Liver (tissue), 3 donors: ENCODE results near the gene ABHD12.

Source experiments
- ATF3 ChIP-seq: IDR thresholded peaks from 2 replicates; pipeline ENCODE4 v1.6.1; 2016; ENCODE audit warnings: antibody characterized with exemption
- CTCF ChIP-seq: fragments of 150-350 bp; IDR thresholded peaks from 2 replicates; pipeline ENCODE4 v1.5.1; 2017; ENCODE audit warnings: improper control_type of control experiment, low read depth, low read length; ENCODE audit not compliant: missing input control
- EGR1 ChIP-seq, 2 donors: IDR thresholded peaks; 2 replicates each; pipeline ENCODE4 v1.6.1; 2016 to 2018; ENCODE audit warnings: antibody characterized with exemption in 2 of 2, low read depth in 2 of 2
- FOXA1 ChIP-seq: IDR thresholded peaks from 2 replicates; pipeline ENCODE4 v1.6.1; 2016; ENCODE audit warnings: antibody characterized with exemption
- HNF4A ChIP-seq, 2 donors: conservative IDR thresholded peaks; 2 replicates each; pipeline ENCODE4 v1.6.1; 2016; ENCODE audit warnings: antibody characterized with exemption in 2 of 2, mild to moderate bottlenecking in 2 of 2
- HNF4G ChIP-seq: IDR thresholded peaks from 2 replicates; pipeline ENCODE4 v1.6.1; 2016; ENCODE audit warnings: antibody characterized with exemption
- JUND ChIP-seq, 2 donors: IDR thresholded peaks; 2 replicates each; pipeline ENCODE4 v1.6.1; 2016; ENCODE audit warnings: antibody characterized with exemption in 2 of 2
- MAX ChIP-seq: IDR thresholded peaks from 2 replicates; pipeline ENCODE4 v1.6.1; 2016; ENCODE audit warnings: antibody characterized with exemption
- REST ChIP-seq: IDR thresholded peaks from 2 replicates; pipeline ENCODE4 v1.6.1; 2016; ENCODE audit warnings: antibody characterized with exemption, mild to moderate bottlenecking
- TAF1 ChIP-seq: conservative IDR thresholded peaks from 2 replicates; pipeline ENCODE4 v1.6.1; 2016; ENCODE audit warnings: antibody characterized with exemption, mild to moderate bottlenecking
- donor health status: healthy.
- donor health status: healthy.

GRCh38 chr20:25276533-25277050 lies 114.0 kb downstream of the ABHD12 start:
- no peak for TF ChIP-seq CTCF
- TF ChIP-seq MAX = no peak
- no peak for TF ChIP-seq FOXA1
- no peak for TF ChIP-seq HNF4A (conservative IDR thresholded peaks at IDR 0.05)
- TF ChIP-seq ATF3 = no peak
- no peak for TF ChIP-seq REST
- TF ChIP-seq HNF4G = no peak
- no peak for TF ChIP-seq JUND (IDR thresholded peaks at IDR 0.05)
- no peak for TF ChIP-seq TAF1
- TF ChIP-seq EGR1 (IDR thresholded peaks at IDR 0.05; ENCODE audit: low read depth in 2 of 2) = no peak
